ENCODE measurements around the gene DIPK2A.

GRCh38 chr3:143957453-143957852, 14.2 kb upstream of the DIPK2A start:
- TF ChIP-seq CTCF (conservative IDR thresholded peaks at IDR 0.05; ENCODE audit: low read depth, low read length), result no peak
- TF ChIP-seq EZH2 (IDR thresholded peaks at IDR 0.05; ENCODE audit: low read length, unreplicated experiment), result no peak
